LNCaP clone FGC (cell line): ENCODE data around the gene LPAR3.

Experiments used
- DNase-seq: peaks from one replicate; pipeline ENCODE4 v3.0.0-alpha.2; 2011; ENCODE audit warnings: low read depth
- H3K4me3 ChIP-seq: 2 replicates; pipeline ENCODE4 v1.5.1; 2011; ENCODE audit warnings: mild to moderate bottlenecking, low read depth, low read length, control low read depth
- TF ChIP-seq, protein P1 (sequence below): IDR thresholded peaks from 2 replicates; pipeline ENCODE4 v1.5.1; 2012; ENCODE audit warnings: mild to moderate bottlenecking; ENCODE audit not compliant: control insufficient read depth, insufficient read depth; ENCODE audit errors: extremely low read depth

LPAR3 gene

DNA sequence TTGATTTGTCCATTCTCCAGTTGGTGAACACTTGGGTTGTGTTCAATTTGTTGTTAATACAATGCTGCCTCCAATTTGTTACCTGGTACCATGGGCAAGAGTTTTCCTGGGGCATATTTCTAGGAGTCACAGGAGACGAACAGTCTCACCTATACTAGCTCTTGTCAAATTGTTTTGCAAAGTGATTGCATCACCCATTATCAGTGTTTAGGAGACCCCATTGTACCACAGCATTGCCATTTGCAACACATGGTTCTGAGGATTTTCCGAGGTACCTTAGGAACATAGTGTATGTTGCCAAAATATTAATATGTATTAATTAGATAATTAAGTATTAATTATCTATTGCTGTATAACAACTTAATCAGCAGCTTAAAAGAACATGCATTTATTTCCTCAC lies 97.8 kb downstream of the LPAR3 start:
- H3K4me3 ChIP-seq = no peak overlapping the region
- DNase-seq = no peak
- TF ChIP-seq, protein P1, sequence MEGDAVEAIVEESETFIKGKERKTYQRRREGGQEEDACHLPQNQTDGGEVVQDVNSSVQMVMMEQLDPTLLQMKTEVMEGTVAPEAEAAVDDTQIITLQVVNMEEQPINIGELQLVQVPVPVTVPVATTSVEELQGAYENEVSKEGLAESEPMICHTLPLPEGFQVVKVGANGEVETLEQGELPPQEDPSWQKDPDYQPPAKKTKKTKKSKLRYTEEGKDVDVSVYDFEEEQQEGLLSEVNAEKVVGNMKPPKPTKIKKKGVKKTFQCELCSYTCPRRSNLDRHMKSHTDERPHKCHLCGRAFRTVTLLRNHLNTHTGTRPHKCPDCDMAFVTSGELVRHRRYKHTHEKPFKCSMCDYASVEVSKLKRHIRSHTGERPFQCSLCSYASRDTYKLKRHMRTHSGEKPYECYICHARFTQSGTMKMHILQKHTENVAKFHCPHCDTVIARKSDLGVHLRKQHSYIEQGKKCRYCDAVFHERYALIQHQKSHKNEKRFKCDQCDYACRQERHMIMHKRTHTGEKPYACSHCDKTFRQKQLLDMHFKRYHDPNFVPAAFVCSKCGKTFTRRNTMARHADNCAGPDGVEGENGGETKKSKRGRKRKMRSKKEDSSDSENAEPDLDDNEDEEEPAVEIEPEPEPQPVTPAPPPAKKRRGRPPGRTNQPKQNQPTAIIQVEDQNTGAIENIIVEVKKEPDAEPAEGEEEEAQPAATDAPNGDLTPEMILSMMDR = no peak

DNA sequence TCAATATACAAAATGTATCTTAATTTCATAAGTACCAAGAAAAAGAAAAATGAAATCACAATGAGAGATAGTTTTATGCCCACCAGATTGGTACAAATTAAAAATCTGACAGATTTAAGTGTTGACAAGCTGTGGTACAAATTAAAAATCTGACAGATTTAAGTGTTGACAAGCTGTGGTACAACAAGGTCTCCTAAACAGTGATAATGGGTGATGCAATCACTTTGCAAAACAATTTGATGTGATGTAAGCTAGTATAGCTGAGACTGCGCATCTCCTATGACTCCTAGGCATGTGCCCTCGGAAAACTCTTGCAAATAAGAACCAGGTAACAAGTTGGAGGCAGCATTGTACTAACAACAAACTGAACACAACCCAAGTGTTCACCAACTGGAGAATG lies 100.6 kb downstream of the LPAR3 start:
- TF ChIP-seq, protein P1 = no peak
- no peak for DNase-seq
- no peak overlapping the region for H3K4me3 ChIP-seq

DNA sequence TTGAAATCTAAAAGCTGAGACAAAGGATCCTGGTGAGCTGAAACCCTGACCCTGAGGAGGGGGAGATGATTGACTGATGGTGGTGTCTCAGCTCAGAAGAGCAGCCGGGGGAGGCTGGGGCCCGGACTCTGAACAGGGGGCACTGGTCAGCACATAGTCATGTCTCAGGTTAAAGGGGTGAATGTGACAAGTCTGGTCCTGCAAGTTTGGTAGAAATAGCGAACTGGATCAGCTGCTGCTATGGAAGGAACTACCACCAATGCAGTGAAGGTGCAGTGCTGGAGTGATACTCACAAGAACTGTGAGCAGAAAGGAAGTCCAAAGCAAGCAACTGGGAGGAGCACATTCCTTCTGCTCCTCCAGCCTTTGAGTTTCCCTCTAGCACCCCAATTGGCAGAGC lies 104.0 kb downstream of the LPAR3 start:
- TF ChIP-seq, protein P1 = no peak
- DNase-seq = no peak
- no peak overlapping the region for H3K4me3 ChIP-seq

DNA sequence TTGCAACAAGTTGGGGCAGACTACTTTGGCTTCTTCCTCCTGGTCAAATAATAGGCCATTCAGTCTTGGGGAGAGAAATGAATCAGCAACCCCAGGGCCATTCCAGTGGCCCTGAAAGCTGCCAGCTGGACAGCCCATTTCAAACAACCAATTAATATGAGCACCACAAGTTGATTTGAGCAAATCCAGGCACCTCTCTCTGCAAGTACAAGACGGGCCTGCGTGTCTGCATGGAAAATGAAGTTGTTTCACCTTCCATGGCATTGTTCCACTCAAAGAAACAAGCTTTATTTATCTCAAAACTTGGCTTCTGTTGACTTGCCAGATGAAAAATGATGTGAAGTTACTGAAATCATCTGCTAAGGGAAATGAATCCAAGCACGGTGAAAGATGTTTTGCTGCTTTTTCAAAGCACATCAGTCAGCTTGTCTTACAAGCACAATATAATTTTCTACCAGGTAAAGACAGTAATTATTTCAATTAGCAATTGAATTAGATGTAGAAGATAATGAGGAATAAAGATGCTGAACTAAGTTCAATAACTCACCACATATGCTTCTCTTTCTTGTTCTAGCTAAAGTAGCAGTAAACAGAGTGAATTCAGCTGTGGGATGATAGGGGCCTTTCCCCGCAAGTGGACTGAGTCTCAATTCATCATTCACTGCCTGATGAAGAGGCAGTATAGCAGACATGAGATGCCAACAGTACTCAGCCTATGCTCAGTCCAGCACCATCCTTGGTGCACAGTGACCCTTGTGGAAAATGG lies 107.6 kb downstream of the LPAR3 start:
- H3K4me3 ChIP-seq = no peak overlapping the region
- DNase-seq = no peak
- TF ChIP-seq, protein P1 = no peak

DNA sequence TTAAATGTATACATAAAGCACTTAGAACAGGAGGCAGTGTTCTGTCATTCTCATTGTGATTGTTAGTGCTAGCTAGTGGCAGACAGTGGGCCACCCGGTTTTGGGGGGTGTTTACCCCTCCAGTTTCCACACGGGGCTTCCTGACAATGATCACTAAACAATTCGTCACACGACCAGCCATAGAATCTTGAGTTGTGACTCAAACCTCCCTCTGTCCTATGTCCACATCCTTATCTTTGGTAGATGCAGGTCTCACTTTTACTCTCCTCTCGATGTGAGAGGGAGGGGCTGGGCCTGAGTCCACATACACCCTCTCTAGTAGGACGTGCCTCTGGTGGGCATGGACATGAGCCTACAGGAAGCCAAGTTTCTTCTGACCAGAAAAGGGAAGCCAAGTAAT lies 110.1 kb downstream of the LPAR3 start:
- DNase-seq = no peak
- TF ChIP-seq, protein P1 = no peak
- no peak overlapping the region for H3K4me3 ChIP-seq

DNA sequence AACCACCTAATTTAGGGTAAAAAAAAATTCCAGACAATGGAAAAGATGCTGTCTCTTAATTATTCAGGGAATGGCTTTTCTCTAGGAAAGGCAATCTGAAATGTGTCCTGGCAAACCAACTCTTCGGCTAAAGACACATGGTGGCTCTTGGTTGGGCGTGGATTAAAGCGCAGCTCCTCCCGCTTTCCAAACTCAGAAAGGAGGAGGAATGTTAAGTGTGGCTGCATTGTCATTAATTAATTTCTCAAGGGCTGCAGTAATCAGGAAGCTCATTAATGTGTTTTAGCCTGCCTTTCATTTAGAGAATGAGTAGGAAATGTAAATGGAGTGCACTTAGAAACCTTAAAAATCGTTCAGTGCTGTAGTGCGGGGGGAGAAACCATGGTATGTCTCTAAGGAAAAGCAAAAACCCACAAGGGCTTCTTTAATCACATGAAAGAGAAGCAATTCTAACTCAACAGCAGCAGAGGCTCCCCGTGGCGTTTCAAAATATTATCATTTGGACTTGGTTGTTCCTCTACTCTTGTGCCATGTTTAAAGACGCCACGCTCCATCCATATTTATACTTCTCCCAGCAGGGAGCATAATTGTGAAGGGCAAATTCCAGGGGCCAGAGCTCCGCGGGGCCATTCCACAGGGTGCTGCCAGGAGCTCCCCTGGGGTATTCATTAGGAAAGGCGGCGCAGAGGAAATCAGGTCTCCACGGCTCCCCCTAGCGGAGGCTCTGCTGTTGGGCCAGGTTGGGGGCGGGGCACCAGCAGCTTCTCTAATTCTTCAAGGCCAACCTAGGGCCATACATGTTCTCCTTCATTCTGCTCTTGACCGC lies 110.8 kb downstream of the LPAR3 start:
- TF ChIP-seq, protein P1 = peak; percentile 20; the same call in 1 of the 2 replicates
- no peak overlapping the region for H3K4me3 ChIP-seq
- no peak for DNase-seq
